GM19043 (cell line): ENCODE data around the gene SPAG5.
"Not testable (repeated sequence)": the region's sequence is repeated elsewhere in the genome, so short reads cannot be mapped to it uniquely, and the experiment has no call there.

Experiments
- ATAC-seq: cut with Tn5 transposase; IDR thresholded peaks from one replicate; pipeline ENCODE4 v1.9.1; 2021; ENCODE audit warnings: low read depth; ENCODE audit not compliant: unreplicated experiment

SPAG5 gene

GRCh38 chr17:28612936-28613872, 14.4 kb upstream of the SPAG5 start:
- no peak for ATAC-seq

- no peak for ATAC-seq
These were observed 13.7 kb upstream of the SPAG5 start for GRCh38 chr17:28612531-28612930.

DNA sequence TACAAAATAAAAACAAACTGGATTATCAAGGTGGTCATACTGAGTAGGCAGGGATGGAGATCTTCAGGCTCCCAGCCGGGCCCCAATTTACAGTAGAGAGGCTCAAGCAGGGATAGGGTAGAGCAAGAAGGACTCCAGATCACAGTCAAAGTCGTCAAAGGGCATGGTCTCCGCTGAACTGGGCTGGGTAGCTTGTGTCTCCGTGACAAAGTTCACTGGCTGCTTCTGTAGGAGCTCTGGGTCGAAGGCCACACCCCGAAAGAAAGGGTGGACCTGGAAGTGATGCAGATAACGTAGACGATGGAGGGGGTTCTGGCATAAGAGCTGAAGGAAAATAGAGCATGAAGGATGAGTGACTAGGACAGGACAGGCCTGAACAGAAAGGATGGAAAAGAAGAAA, 11.6 kb upstream of the SPAG5 start:
- no peak for ATAC-seq

DNA sequence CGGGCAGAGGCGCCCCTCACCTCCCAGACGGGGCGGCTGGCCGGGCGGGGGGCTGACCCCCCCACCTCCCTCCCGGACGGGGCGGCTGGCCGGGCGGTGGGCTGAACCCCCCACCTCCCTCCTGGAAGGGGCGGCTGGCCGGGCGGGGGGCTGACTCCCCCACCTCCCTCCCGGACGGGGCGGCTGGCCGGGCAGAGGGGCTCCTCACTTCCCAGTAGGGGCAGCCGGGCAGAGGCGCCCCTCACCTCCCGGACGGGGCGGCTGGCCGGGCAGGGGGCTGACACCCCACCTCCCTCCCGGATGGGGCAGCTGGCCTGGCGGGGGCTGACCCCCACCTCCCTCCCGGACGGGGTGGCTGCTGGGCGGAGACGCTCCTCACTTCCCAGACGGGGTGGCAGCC, 5.2 kb upstream of the SPAG5 start:
- ATAC-seq = not testable (repeated sequence)

DNA sequence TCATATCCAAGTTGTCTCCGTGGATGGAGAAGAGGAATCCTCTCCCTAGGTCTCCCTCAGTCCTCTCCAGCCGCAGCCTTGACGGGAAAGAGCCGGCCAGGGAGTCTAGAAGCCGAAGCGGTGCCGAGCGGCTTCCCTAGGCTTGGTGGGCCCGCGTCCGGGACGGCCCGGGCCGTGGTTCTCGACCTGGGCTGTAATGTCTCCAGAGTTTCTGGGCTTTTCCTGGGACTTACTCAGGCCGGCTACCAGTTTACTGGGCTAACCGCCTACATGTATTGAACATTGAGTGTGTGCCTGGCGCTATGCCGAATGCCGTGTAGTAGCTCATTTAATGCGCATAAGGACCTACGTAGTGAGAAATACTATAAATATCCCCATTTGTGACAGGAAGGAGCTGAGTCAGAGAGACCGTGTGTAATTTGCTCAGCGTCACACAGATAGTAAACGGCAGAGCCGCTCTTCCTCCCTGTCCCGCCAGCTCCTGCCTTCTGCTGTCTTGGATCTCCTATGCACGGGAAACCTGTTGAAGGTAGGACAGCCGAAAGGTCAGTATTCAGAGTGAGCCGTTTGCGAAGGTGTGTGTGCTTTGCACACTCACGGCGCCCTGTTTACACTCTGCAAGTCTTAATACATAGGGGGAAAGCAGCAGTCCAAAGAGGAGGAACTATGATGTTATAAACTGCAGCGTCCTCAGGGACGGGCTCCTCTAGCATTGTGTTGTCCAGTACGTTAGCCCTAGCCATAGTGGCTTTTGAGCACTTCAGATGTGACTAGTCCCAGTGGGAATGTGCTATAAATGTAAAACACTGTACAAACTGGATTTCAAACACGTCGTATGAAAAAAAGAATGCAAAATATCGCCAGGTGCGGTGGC, 723 bp upstream of the SPAG5 start:
- peak; percentile 28 for ATAC-seq

- no peak for ATAC-seq
These were observed 436 bp downstream of the SPAG5 start for GRCh38 chr17:28598389-28598788.

DNA sequence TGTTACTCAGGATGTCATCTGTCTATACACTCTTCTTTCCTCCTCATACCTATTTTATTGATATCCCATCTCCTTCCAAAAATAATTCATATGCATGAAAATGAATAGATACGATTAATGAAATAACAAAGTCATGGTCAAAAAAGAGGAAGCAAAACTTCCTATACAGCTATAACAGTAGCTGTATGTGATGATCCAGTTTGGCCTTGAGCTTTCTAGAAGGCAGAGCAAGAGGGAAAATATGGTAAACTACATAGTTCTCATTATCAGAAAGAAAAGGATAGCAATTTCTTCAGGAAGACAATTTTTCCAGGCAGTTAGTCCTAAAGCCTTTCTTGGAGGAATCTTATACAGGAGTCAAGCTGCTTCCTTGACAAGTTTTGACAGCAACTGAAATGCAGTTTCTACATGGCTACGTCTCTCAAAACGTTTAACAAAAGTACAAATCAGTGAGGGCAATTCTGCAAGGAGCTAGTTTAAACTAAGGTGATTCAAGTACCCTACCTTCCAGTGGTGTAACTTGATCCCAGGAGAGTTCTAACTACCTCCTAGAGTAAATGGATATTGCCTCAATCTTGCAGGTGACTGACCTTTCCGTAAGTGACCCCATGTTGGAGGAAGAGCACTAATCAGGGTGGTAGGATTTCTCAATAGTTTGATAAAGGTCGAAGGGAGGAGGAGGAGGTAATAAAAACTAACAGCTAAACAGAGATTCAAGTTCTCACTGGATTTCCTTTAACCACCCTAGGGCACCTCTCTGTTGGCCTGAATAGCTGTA, 1.0 kb downstream of the SPAG5 start:
- no peak for ATAC-seq

DNA sequence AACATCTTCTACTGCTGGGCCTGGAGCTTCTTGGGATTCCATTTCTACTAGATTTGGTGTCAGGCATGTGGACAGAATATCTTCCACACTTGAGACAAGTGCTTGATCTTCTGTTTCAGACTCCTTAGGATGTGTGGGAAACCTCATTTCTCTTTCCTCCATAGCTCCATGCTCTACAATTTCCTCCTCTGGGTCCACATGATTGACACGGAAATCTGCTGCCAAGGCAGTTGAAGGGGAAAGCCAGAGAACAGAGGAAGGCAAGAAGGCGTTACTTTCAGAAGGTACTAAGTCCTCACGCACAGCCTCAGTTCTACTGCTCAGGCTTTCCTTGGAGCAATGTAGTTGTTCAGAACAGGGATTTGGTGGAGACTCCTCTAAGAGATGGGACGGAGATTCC, 6.6 kb downstream of the SPAG5 start:
- no peak for ATAC-seq

DNA sequence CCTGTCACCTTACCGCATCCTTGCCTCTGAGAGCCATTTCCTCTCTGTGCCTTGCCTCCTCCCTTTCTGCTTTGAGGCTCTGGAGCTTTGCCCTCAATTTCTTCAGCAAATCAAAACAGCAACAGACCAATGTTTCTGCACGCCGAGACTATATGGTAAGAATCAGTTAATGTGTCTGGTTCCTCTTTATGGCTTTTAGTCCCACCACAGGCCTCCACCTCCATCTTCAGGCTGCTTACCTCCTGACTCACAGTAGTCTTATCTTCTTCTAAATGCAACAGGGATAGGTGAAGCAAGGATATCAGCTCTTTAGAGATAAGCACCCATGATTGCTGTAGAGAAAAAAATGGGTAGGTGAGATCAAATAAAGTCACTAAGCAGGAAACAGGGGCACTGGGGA, 13.0 kb downstream of the SPAG5 start:
- no peak for ATAC-seq

DNA sequence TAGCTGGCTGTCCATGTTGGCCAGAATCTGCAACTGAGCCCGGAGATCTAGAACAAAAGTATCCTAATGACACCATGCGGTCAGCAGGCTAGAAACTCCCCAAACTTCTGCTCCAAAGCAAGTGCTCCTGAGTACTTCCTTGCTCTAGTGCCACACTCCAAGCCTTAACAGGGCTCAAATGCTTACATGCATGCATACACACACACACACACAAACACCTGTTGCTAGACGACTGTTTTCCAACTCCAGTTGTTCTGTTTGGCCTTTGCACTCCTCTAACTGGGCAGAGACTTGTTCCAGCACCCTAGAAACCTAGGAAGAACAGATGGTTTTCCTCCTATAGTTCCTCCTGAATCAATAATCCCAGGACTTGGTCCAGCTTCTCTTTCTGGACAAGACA, 14.4 kb downstream of the SPAG5 start:
- no peak for ATAC-seq

- ATAC-seq = no peak
These were observed 16.3 kb downstream of the SPAG5 start for GRCh38 chr17:28582513-28582912.

- no peak for ATAC-seq
These were observed 17.9 kb downstream of the SPAG5 start for GRCh38 chr17:28580959-28581358.

DNA sequence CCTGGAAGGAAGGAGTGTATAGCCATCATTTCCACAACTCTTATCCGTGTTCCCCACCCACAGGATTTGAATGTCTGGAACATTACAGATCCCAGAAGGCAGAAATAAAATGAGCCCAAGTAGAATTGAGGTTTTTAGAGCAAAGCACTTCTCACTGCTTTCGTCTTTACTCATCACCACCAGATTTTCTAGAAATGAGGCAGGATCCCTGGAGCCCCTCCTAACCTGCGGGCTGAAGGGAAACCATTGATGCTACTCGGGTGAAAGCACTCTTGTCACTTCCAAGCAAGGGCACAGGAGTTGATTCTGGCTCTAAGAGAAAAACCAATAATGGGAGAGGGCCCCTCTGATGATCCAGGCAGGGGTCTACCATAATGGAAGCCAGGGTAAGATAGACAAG, 19.3 kb downstream of the SPAG5 start:
- ATAC-seq = no peak

GRCh38 chr17:28578246-28579195, 20.3 kb downstream of the SPAG5 start:
- ATAC-seq = no peak

DNA sequence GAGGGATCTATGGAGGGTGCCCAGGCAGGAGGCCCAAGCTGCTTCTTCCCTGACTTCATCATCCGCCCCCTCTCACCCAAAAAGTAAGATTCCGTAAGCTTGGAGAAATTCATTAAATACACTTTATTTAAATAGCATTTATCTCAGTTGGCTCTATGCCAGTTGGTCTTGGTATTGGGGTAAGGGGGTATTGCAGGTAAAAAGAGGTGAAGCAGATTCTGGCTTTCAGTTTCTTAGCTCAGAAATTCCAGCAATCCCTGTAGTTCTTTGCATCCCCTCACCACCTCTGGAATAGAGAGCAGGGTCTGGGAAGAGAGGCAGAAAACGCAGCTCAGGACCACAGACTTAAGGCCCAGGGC, 21.4 kb downstream of the SPAG5 start:
- no peak for ATAC-seq

- ATAC-seq = peak; percentile 86
These were observed 21.9 kb downstream of the SPAG5 start, which contains the start of gene ALDOC for GRCh38 chr17:28576758-28577465. Gene ALDOC, minus strand, starts transcription at chr17:28576895. Its CDS starts 1,363 bp downstream, at chr17:28575532.

- ATAC-seq = not testable (repeated sequence)
These were observed 22.8 kb downstream of the SPAG5 start for GRCh38 chr17:28576016-28576415.

- ATAC-seq = no peak
These were observed 23.6 kb downstream of the SPAG5 start for GRCh38 chr17:28575126-28575795.
